HepG2 (cell line): Measurements from ENCODE around the gene CMTM8. TPM values are rescaled to one million over a fixed set of nuclear protein-coding genes. Genes with fewer than 3 reads are reported as not detected.

Experiments
- CC2D1A ChIP-seq: sonication (generic); formaldehyde crosslinking; IDR thresholded peaks from 2 replicates; pipeline ENCODE4 v1.8.1; 2023; ENCODE audit warnings: mild to moderate bottlenecking, missing genetic modification reagents
- CHCHD3 ChIP-seq: sonication (generic); formaldehyde crosslinking; IDR thresholded peaks from 2 replicates; pipeline ENCODE4 v1.8.0; 2022; ENCODE audit warnings: mild to moderate bottlenecking, missing genetic modification reagents, moderate library complexity
- DNMT3B ChIP-seq: conservative IDR thresholded peaks from 2 replicates; pipeline ENCODE4 v1.6.1; 2016; ENCODE audit warnings: missing biosample characterization, control low read depth
- HNRNPK ChIP-seq: fragments of 200-400 bp; formaldehyde crosslinking; IDR thresholded peaks from 2 replicates; pipeline ENCODE4 v1.6.1; 2018; ENCODE audit warnings: low read length, low read depth, moderate library complexity, mild to moderate bottlenecking; ENCODE audit not compliant: poor library complexity, severe bottlenecking
- LCORL ChIP-seq, 2 experiments: fragments of 450-650 bp in 1 of 2; sonication (generic) in 1 of 2; formaldehyde crosslinking in 1 of 2; IDR thresholded peaks; 2 replicates each; pipeline versions ENCODE4 v1.5.0 to v1.6.1; 2017 to 2020; ENCODE audit warnings: antibody characterized with exemption in 1 of 2, missing genetic modification reagents in 1 of 2
- NPAS2 ChIP-seq: sonication (generic); formaldehyde crosslinking; IDR thresholded peaks from 2 replicates; pipeline ENCODE4 v1.8.0; 2022; ENCODE audit warnings: mild to moderate bottlenecking, missing genetic modification reagents, borderline replicate concordance
- NR2C2 ChIP-seq: sonication (generic); formaldehyde crosslinking; IDR thresholded peaks from 2 replicates; pipeline ENCODE4 v1.4.0; 2020; ENCODE audit warnings: missing genetic modification reagents, mild to moderate bottlenecking, moderate library complexity, borderline replicate concordance
- NR2F1 ChIP-seq, 2 experiments: fragments of 450-650 bp in 1 of 2; formaldehyde crosslinking in 1 of 2; IDR thresholded peaks; 2 replicates each; pipeline versions ENCODE4 v1.5.0 to v1.6.1; 2016 to 2020; ENCODE audit warnings: mild to moderate bottlenecking in 1 of 2, missing compliant biosample characterization in 1 of 2, missing genetic modification reagents in 1 of 2, moderate library complexity in 1 of 2
- NR2F6 ChIP-seq, 2 experiments: IDR thresholded peaks; 2 replicates each; pipeline ENCODE4 v1.6.1; 2016; ENCODE audit warnings: antibody characterized with exemption in 1 of 2, mild to moderate bottlenecking in 1 of 2
- PHB2 ChIP-seq: fragments of 450-650 bp; IDR thresholded peaks from 2 replicates; pipeline ENCODE4 v1.6.1; 2018; ENCODE audit not compliant: partially characterized antibody
- RARA ChIP-seq: IDR thresholded peaks from 2 replicates; pipeline ENCODE4 v1.6.1; 2016; ENCODE audit warnings: missing genetic modification reagents, missing compliant biosample characterization
- SOX6 ChIP-seq, 2 experiments: fragments of 450-650 bp in 1 of 2; sonication (generic) in 1 of 2; formaldehyde crosslinking in 1 of 2; IDR thresholded peaks; 2 replicates each; pipeline versions ENCODE4 v1.4.0 to v1.6.1; 2017 to 2020; ENCODE audit warnings: antibody characterized with exemption in 1 of 2, mild to moderate bottlenecking in 1 of 2, missing genetic modification reagents in 1 of 2
- ZNF143 ChIP-seq: sonication (generic); formaldehyde crosslinking; IDR thresholded peaks from 2 replicates; pipeline ENCODE4 v1.4.0; 2020; ENCODE audit warnings: missing genetic modification reagents
- ZNF629 ChIP-seq: sonication (generic); formaldehyde crosslinking; conservative IDR thresholded peaks from 2 replicates; pipeline ENCODE4 v1.5.0; 2020; ENCODE audit warnings: missing genetic modification reagents
- polyA plus RNA-seq, 8 experiments: library from polyadenylated mRNA; depleted of rRNA in 3 of 8; stranded (reverse) in 7 of 8; unstranded in 1 of 8; fragments of >200 nt; fragmentation: Illumina TruSeq in 4 of 8; extraction: Trizol in 4 of 8; gene quantifications; 2 replicates each; pipeline versions ENCODE4 v1.2.1 to v1.2.3, GENCODE V29; 2011 to 2016; ENCODE audit warnings: low read depth in 4 of 8, missing spikeins in 1 of 8, mixed read lengths in 1 of 8; ENCODE audit not compliant: insufficient read depth in 1 of 8
- total RNA-seq, 5 experiments: library from RNA; depleted of rRNA; stranded (reverse); fragments of >200 nt; fragmentation: Illumina TruSeq; extraction: Trizol; gene quantifications; 2 replicates each; pipeline ENCODE4 v1.2.3, GENCODE V29; 2016; ENCODE audit warnings: low read depth in 1 of 5
- TF ChIP-seq, protein P1 (sequence below): IDR thresholded peaks from 2 replicates; pipeline ENCODE4 v1.6.1; 2016; ENCODE audit warnings: missing genetic modification reagents, missing compliant biosample characterization
- TF ChIP-seq, protein P2 (sequence below): sonication (generic); formaldehyde crosslinking; conservative IDR thresholded peaks from 2 replicates; pipeline ENCODE4 v1.8.0; 2022; ENCODE audit warnings: low read depth, missing genetic modification reagents
- TF ChIP-seq, protein P3 (sequence below): sonication (generic); formaldehyde crosslinking; IDR thresholded peaks from 2 replicates; pipeline ENCODE4 v1.5.0; 2020; ENCODE audit warnings: mild to moderate bottlenecking, missing genetic modification reagents
- TF ChIP-seq, protein P4 (sequence below): sonication (generic); formaldehyde crosslinking; IDR thresholded peaks from 2 replicates; pipeline ENCODE4 v1.8.0; 2022; ENCODE audit warnings: mild to moderate bottlenecking, missing genetic modification reagents, moderate library complexity
- TF ChIP-seq, protein P5 (sequence below): IDR thresholded peaks from 2 replicates; pipeline ENCODE4 v1.4.0; 2020; ENCODE audit warnings: mild to moderate bottlenecking, missing genetic modification reagents
- TF ChIP-seq, protein P6 (sequence below): sonication (generic); formaldehyde crosslinking; IDR thresholded peaks from 2 replicates; pipeline ENCODE4 v1.4.0; 2020; ENCODE audit warnings: missing genetic modification reagents

CMTM8 gene
- total and polyA plus RNA-seq, 2 of the 13 experiments (the other 11 are each of a cell fraction or from before 2014, with no cell fraction given), result 8.9 to 15.8 TPM

DNA sequence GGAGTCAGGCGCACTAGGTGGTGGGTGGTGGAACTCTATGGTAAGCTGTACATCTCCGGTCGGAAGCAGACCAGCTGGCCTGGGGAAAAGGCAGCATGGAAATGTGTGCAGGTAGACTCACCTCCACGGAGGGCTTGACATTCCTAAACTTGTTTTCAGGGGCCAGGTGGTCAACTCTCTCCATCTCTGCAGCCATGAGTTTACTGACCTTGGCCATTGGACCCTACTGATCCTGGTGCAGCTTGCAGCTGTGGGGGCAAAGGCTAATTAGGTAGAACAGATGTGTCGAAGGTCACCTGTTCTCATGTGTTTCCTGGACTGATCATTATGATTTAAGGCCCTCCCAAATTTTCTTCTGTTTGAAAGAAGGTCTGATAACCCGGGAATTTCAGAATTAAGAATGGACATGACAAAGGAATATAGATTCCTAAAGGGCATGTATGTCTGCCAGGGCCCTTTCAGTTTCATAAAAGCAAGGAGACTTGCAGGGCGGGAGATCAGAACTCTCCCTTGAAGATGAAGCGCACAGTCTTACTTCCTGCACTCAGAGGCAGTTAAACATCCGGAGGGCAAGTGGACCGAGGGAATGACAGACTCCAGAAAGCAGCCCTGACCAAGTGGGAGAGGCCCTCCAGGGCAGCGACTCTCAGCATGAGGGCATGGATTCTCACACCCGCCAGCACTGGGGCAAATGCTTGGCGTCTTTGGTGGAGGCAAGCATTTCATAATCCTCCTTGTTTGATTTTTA, 97.1 kb downstream of the CMTM8 start (continued):
- TF ChIP-seq, protein P1, sequence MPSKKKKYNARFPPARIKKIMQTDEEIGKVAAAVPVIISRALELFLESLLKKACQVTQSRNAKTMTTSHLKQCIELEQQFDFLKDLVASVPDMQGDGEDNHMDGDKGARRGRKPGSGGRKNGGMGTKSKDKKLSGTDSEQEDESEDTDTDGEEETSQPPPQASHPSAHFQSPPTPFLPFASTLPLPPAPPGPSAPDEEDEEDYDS (CRISPR knock-in tag), result no peak
- TF ChIP-seq, protein P2, sequence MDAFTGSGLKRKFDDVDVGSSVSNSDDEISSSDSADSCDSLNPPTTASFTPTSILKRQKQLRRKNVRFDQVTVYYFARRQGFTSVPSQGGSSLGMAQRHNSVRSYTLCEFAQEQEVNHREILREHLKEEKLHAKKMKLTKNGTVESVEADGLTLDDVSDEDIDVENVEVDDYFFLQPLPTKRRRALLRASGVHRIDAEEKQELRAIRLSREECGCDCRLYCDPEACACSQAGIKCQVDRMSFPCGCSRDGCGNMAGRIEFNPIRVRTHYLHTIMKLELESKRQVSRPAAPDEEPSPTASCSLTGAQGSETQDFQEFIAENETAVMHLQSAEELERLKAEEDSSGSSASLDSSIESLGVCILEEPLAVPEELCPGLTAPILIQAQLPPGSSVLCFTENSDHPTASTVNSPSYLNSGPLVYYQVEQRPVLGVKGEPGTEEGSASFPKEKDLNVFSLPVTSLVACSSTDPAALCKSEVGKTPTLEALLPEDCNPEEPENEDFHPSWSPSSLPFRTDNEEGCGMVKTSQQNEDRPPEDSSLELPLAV, result no peak
- TF ChIP-seq, protein P3, sequence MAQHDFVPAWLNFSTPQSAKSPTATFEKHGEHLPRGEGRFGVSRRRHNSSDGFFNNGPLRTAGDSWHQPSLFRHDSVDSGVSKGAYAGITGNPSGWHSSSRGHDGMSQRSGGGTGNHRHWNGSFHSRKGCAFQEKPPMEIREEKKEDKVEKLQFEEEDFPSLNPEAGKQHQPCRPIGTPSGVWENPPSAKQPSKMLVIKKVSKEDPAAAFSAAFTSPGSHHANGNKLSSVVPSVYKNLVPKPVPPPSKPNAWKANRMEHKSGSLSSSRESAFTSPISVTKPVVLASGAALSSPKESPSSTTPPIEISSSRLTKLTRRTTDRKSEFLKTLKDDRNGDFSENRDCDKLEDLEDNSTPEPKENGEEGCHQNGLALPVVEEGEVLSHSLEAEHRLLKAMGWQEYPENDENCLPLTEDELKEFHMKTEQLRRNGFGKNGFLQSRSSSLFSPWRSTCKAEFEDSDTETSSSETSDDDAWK, result no peak
- TF ChIP-seq NR2F1 (CRISPR knock-in tag; IDR thresholded peaks at IDR 0.05), result peak; percentile 38 to 39; a peak in 1 of 4 replicates
- TF ChIP-seq, protein P4, sequence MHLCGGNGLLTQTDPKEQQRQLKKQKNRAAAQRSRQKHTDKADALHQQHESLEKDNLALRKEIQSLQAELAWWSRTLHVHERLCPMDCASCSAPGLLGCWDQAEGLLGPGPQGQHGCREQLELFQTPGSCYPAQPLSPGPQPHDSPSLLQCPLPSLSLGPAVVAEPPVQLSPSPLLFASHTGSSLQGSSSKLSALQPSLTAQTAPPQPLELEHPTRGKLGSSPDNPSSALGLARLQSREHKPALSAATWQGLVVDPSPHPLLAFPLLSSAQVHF (CRISPR knock-in tag), result no peak
- TF ChIP-seq CHCHD3 (CRISPR knock-in tag), result no peak
- TF ChIP-seq NR2C2 (CRISPR knock-in tag), result peak; percentile 66
- no peak for TF ChIP-seq ZNF143
- TF ChIP-seq NPAS2 (CRISPR knock-in tag), result no peak
- TF ChIP-seq, protein P5, sequence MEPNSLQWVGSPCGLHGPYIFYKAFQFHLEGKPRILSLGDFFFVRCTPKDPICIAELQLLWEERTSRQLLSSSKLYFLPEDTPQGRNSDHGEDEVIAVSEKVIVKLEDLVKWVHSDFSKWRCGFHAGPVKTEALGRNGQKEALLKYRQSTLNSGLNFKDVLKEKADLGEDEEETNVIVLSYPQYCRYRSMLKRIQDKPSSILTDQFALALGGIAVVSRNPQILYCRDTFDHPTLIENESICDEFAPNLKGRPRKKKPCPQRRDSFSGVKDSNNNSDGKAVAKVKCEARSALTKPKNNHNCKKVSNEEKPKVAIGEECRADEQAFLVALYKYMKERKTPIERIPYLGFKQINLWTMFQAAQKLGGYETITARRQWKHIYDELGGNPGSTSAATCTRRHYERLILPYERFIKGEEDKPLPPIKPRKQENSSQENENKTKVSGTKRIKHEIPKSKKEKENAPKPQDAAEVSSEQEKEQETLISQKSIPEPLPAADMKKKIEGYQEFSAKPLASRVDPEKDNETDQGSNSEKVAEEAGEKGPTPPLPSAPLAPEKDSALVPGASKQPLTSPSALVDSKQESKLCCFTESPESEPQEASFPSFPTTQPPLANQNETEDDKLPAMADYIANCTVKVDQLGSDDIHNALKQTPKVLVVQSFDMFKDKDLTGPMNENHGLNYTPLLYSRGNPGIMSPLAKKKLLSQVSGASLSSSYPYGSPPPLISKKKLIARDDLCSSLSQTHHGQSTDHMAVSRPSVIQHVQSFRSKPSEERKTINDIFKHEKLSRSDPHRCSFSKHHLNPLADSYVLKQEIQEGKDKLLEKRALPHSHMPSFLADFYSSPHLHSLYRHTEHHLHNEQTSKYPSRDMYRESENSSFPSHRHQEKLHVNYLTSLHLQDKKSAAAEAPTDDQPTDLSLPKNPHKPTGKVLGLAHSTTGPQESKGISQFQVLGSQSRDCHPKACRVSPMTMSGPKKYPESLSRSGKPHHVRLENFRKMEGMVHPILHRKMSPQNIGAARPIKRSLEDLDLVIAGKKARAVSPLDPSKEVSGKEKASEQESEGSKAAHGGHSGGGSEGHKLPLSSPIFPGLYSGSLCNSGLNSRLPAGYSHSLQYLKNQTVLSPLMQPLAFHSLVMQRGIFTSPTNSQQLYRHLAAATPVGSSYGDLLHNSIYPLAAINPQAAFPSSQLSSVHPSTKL (CRISPR knock-in tag), result peak; percentile 35; the same call in 1 of the 2 replicates
- no peak for TF ChIP-seq SOX6 (IDR thresholded peaks at IDR 0.05)
- TF ChIP-seq SOX6 (CRISPR knock-in tag; IDR thresholded peaks at IDR 0.05), result peak; percentile 28; the same call in 1 of the 2 replicates
- TF ChIP-seq NR2F6 (IDR thresholded peaks at IDR 0.05), result peak; percentile 49; the same call in 1 of the 2 replicates
- peak; percentile 71; the same call in 1 of the 2 replicates for TF ChIP-seq NR2F6 (CRISPR knock-in tag; IDR thresholded peaks at IDR 0.05)
- TF ChIP-seq, protein P6, sequence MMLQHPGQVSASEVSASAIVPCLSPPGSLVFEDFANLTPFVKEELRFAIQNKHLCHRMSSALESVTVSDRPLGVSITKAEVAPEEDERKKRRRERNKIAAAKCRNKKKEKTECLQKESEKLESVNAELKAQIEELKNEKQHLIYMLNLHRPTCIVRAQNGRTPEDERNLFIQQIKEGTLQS (CRISPR knock-in tag), result no peak
- no peak for TF ChIP-seq DNMT3B (CRISPR knock-in tag)
- no peak for TF ChIP-seq RARA (CRISPR knock-in tag)
- no peak for TF ChIP-seq PHB2
- no peak for TF ChIP-seq ZNF629 (CRISPR knock-in tag)
- TF ChIP-seq LCORL (IDR thresholded peaks at IDR 0.05), result no peak
- TF ChIP-seq LCORL (CRISPR knock-in tag; IDR thresholded peaks at IDR 0.05), result peak; percentile 74
- TF ChIP-seq CC2D1A (CRISPR knock-in tag), result no peak
- no peak for TF ChIP-seq HNRNPK
